ENCODE results near the gene METTL2A.
"Not testable (repeated sequence)": the region's sequence is repeated elsewhere in the genome, so short reads cannot be mapped to it uniquely, and the experiment has no call there.

METTL2A gene, protein sequence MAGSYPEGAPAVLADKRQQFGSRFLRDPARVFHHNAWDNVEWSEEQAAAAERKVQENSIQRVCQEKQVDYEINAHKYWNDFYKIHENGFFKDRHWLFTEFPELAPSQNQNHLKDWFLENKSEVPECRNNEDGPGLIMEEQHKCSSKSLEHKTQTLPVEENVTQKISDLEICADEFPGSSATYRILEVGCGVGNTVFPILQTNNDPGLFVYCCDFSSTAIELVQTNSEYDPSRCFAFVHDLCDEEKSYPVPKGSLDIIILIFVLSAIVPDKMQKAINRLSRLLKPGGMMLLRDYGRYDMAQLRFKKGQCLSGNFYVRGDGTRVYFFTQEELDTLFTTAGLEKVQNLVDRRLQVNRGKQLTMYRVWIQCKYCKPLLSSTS

DNA sequence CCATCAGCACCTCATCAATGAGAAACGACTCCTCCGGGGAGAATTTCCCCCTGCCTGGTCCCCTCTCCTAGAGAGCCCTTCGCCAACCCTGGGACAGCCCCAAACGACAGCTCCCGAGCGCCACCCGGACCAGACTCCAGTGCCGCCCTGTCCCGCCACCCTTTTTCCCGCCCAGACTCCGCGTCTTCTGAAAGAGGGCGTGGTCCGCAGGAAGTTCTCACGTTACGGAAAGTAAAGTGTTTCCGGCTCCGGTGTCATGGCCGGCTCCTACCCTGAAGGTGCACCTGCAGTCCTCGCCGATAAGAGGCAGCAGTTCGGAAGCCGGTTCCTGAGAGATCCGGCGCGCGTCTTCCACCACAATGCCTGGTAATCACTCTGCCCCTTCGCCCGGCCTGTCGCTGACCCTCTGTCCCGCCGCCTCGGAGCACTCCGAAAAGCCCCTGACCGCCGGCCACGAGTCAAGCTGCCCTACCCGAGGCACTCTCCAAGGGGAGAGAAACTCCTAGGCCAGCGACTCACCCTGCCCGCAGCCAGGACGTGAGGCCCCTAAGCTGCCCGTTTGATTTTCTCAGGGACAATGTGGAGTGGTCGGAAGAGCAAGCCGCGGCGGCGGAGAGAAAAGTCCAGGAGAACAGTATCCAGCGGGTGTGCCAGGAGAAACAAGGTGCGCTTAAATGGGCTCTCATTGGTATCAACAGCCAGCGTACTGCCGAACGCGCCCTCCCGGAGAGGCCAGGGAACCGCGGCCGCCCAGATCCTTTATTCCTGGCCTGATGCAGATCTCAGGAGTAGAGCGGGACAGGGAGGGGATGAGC is at the start of gene METTL2A:
METTL2A (plus strand) TSS at position 251 of the 815 bp plus-strand sequence; CDS start at position 257, 6 bp downstream.
- DNase-seq, result peak; percentile 84

DNA sequence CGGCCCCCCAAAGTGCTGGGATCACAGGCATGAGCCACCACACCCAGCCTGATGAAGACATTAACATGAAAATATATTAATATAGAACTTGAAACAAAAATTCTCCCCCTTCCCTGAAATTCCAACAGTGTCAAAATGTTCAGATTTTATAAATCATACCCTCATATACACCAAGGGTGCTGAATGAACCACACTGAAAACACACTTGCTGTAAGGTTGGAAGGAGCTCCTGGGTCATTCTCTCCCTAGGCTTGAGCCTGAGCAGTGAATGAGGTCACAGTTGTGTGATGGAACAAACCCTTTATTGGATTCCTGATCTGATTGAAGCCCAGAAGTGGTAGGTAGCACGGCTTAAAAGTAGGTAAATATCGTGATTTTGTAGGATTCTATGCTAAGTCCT is 43.4 kb upstream of the METTL2A start, which contains the start of gene EFCAB3:
EFCAB3 (plus strand) TSS at position 301 of the 400 bp plus-strand sequence. CDS start 2,427 bp downstream, outside the sequence.
- DNase-seq, result no peak

DNA sequence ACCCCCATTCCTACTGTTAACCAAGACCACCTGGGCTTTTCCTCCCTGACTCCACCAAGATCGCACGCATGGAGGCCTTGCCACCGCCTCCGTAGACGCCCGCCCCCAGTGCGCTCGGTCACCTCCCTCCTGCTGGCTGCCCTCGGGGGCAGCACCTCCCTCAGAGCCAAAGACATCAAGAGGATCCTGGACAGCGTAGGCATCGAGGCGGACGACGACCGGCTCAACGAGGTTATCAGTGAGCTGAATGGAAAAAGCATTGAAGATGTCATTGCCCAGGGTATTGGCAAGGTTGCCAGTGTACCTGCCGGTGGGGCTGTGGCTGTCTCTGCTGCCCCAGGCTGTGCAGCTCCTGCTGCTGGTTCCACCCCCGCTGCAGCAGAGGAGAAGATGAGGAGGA is 42.1 kb upstream of the METTL2A start:
- no peak for DNase-seq

DNA sequence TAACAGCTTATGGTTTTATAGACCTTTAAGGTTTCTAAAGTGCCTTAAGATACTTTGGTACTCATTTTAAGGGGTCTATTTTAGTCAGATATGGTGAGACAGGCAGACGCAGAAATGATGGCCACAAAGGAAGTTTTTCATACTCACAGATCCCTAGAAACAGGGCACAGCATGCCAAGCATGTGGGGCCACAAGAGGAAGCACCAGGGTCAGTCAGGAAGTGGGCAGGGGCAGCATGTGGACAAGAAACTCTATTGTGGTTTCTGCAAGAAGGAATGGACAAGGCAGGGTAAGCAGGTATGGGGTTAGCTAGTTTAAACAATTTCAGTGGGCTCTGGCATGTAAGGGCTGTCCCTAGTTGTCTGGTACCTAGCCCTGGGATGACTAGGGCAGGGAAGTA is 34.8 kb upstream of the METTL2A start:
- no peak for DNase-seq

DNA sequence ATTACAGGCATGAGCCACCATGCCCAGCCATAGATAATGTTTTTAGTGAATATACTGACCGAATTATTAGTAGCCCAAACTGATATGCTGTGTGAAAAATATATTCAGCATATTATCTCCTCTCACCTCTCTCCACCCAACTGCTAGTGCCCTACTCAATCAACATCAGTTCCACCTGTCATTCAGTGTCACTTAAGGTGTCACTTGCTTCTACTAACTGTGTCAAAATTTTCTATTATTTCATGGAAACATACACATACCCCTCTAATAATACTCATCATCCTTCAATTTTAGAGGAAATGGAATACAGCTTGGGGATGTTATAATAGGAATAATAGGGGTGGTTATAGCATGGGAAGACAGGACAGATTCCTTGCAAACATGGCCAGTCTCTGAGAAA is 30.8 kb upstream of the METTL2A start:
- no peak for DNase-seq

DNA sequence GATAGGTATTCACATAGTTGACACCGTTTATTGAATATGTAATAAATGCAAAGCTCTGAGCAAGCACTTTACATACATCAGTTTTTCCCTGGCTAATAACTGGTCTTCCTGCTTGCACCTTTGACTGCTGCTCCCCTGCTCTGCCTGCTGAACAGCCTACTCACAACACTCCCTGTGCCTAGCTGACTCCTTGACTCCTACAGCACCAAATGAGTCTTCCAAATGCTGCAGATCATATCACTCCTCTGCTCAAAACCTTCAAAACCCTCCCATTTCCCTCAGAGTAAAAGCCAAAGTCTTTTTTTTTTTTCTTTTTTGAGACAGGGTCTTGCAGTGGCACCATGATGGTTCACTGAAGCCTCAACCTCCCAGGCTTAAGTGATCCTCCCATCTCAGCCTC is 24.8 kb upstream of the METTL2A start:
- DNase-seq, result no peak

DNA sequence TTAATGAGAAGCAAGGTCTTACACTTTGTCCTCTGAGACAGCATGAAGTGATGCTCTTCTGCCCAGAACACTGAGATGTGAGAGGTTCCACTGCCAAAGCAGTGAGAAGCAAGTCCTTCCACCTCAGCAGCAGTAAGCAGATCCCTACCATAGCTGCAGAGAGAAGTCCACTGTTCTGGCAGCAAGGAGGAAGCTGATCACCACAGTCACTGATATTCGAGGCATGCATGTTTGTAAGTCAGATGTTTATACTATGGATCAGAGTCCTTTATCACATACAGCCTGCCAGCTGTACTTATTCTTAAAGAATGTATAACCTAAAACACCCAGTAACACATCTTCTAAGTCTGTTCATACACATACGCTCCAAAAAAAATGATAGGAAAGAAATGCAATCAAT is 18.2 kb upstream of the METTL2A start:
- DNase-seq, result no peak

DNA sequence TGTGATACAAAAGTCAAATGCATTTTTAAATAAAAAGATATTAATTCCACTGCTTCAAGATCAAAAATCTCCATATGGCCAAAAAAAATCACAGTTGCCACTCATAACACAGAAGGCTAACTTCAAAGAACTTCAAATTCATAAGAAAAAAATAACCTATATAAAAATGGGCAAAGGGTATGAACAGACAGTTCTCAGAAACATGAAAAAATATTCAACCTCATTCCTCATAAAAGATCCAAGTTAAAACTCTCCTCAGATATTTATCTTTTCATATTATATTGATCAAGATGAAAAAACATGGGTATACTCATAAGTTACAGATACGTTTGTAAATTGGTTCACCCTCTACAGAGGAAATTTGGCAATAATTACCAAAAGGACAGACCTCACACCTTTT is 10.6 kb upstream of the METTL2A start:
- DNase-seq, result not testable (repeated sequence)

DNA sequence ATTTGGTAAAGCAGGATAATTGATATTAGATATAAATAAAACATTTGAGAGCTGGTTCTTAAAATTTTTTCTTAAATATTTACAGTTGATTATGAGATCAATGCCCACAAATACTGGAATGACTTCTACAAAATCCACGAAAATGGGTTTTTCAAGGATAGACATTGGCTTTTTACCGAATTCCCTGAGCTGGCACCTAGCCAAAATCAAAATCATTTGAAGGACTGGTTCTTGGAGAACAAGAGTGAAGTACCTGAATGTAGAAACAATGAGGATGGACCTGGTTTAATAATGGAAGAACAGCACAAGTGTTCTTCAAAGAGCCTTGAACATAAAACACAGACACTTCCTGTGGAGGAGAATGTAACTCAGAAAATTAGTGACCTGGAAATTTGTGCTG is 2.5 kb downstream of the METTL2A start:
- DNase-seq, result not testable (repeated sequence)

DNA sequence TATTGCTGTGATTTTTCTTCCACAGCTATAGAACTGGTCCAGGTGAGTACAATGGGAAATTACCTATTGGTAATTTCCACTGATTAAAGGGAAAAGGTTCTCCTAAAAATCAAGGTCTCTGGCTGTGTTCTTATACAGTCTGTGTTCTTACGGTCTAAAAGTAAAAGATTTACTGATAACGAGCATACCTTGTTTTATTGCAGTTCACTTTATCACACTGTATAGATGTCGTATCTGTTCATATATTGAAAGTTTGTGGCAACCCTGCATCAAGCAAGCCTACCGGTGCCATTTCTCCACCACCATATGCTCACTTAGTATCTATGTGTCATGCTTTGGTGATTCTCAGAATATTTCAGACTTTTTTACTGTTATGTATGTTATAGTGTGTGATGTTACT is 11.6 kb downstream of the METTL2A start:
- DNase-seq, result not testable (repeated sequence)

DNA sequence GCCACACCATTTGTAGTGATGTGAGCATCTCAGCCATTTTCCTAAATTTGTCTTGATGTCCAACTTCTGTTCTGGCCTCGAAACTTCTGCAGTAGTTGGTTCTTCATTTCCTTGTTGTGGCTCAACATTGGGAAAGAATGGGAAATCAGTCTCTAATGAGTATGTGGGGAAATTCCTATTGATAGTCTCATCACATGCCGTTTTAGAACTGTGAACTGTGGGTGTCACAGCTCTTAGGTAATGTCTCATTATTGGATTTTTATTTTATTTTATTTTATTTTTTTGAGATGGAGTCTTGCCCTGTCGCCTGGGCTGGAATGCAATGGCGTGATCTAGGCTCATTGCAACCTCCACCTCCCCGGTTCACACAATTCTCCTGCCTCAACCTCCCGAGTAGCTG is 17.5 kb downstream of the METTL2A start:
- not testable (repeated sequence) for DNase-seq

DNA sequence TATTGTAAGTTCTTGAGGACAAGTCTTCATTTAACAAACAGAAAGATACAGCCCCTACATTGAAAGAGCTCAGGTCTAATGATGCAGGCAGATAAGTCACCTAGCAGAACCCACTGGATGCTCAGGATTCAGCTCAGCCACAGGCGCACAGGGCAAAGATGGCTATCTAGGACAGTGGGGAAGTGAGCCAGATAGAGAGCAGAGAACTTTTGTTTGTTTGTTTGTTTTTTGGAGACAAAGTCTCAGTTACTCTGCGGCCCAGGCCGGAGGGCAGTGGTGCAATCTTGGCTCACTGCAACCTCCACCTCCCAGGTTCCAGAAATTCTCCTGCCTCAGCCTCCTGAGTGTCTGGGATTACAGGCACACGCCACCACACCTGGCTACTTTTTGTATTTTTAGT is 20.4 kb downstream of the METTL2A start:
- DNase-seq, result no peak

DNA sequence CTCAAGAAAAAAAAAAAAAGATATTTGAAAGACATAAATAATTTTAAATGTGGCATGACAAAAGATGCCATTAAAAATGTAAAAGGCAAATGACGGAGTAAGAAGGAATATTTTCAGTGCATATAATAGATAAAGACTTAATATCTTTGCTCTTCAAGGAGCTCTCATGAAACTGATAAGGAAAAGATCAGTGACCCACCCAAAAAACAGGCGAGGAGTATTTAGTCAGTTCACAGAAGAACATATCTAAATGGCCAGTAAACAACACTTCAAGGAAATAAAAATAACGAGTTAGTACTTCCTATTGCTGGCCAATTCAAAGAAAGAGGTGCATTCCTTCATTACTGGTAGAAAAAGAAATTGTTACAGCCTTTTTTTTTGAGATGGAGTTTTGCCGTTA is 22.1 kb downstream of the METTL2A start:
- not testable (repeated sequence) for DNase-seq

DNA sequence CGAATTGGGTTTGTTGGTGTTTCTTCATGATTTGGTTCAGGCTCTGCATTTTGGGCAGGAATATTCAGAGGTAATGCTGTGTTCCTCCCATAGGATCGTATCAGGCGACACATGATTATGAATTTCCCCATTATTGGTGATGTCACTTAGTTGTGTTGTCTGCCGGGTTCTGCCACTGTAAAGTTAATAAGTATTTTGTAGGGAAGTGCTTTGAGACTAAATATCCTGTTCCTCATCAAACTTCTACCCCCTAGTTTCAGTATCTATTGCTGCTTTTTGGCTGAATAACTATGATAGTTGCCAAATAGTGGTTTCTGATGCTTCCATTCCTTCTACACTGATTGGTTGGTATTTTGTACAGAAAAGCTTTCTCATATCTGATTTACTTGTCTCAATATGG is 28.5 kb downstream of the METTL2A start:
- not testable (repeated sequence) for DNase-seq

DNA sequence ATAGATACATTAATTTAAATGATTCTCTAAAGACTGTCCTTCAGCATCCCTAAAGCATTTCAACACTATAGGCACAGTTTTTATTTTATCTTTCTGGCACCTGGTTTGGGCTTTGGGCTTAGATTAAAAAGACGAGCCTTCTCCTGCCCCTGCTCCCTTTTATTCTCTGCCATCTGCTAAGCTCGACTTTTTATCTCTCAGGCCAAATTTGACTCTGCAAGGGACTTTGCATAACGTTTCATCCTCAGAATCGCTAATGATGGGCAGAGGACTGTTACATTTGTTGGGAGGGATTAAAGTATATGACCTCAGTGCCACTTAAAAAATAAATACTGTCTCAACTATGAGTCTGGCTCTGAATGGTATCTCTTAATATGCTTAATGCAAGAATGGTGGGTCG is 29.3 kb downstream of the METTL2A start:
- not testable (repeated sequence) for DNase-seq

DNA sequence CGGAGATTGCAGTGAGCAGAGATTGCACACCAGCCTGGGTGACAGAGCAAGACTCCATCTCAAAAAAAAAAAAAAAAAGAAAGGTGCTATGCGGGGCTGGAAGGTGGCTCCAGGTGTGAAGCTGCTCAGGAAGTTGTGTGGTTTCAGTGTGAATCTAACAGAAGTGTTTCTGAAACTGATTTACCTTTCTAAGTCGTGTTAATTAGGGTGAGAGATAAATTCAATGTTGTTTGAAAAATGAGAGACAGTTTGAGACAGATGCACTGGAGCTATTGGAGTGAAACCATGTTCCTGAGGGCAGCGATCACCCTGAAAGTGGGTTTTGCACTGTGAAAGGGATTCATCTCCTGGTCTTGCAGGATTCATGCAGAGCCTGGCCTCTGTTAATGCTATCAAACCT is 30.0 kb downstream of the METTL2A start:
- DNase-seq, result peak; percentile 32

DNA sequence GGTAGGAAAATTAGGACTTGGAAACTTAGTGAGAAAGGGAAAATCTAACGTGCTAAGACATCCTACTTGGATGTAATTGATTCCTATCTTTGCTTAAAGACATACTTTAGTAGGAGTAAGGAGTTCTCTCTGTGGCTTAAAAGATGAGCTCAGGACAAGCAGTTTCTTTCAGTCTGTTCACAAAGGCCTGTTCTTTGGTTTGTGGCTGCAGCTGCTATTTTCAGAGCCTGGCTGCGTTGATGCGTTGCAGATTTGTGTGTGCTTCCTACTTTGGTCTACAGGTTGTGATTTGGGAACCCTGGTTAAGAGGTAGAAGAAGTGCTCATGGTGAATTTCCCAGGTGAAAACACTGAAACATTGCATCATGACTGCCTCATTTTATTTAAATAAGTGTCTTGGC is 30.4 kb downstream of the METTL2A start:
- not testable (repeated sequence) for DNase-seq

DNA sequence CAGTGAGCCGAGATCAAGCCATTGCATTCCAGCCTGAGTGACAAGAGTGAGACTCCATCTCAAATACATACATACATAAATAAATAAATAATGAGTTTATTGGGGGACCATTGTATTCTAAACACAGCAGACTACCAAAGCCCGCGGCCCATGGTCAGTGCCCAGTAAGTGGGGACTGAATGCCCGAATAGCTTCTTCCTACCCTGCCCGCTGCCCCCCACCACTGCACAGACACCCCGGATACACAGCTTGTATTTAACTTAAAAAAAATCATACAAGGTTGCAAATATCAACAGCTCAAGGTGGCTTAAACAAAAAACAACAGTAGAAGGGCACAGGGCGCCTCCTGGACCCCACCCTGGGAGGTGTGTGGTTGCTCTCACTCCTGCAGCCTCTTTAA is 32.3 kb downstream of the METTL2A start:
- DNase-seq, result no peak

DNA sequence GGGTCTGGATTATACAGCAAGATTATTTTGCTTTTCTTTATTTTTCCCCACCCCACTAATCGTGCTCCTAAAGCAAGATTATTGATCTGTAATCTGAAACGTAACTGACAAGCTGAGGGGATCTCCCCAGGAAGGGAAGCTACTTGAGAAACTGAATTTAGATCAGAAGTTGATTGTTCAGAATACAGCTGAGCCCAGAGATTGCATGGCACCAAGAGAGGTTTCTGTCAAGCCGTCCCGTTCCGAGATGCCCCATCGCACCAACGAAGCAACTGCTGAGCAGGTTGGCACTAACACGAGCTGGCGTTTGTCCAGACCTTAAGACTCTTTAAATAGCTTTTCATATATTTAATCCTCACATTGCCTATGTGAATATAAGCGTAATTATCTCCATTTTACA is 34.8 kb downstream of the METTL2A start:
- DNase-seq, result not testable (repeated sequence)

DNA sequence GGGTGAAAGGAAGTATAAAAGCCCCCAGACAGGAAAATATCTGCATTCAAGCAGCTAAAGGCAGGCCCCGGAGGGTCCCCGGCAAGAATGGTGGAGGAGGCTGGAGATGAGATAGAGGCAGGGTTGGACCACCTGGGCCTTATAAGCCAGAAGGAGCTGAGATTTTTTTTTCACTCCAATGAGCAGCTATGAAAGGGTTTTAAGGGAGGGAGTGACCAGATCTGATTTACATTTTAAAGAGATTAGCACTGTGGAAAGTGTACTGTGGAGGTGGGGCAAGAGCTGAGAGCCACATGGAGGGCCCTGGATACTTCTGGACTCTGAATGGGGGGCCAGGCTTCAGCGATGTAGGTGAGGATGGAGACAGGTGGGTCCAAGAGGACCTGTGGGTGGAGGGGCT is 40.7 kb downstream of the METTL2A start:
- DNase-seq, result not testable (repeated sequence)

DNA sequence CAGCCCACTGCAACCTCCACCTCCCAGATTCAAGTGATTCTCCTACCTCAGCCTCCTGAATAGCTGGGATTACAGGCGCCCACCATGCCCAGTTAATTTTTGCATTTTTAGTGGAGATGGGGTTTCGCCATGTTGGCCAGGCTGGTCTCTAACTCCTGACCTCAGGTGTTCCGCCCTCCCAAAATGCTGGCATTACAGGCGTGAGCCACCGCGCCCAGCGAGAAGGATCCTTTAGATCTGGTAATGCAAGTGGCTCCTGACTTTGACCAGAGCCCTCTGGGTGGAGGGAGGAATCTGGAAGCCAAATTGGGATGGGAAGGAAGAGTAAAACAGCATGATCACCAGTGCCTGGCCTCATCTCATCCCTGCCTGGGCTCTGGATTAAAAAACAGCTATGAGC is 41.6 kb downstream of the METTL2A start:
- DNase-seq, result not testable (repeated sequence)

DNA sequence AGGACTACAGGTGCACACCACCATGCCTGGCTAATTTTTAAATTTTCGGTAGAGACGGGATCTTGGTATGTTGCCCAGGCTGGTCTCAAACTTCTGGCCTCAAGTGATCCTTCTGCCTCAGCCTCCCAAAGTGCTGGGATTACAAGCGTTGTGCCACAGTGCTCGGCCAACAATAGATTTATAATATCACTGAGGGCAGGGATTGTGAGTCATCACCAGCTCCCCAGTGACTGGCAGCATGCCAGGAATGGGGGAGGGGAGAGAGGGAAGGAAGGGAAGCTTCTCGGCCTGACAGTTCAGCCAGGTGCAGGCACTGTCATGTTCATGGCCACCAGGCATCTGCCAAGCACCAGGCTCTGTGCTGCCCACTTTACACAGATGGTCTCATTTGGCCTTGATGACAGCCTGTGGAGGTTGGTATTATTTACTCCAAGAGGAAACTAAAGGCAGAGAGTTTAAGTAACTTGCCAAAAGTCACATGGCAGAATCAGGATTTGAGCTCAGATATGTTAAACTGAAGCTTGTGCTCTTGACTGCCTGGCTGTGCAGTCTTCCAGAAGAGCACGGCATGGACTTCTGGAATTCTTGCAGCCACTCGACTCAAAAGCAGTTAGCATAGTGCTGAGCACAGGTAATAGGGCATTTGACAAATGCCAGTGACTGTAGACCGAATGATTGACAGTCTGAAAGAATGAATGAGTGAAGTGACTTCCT is 47.1 kb downstream of the METTL2A start:
- peak; percentile 71 for DNase-seq

DNA sequence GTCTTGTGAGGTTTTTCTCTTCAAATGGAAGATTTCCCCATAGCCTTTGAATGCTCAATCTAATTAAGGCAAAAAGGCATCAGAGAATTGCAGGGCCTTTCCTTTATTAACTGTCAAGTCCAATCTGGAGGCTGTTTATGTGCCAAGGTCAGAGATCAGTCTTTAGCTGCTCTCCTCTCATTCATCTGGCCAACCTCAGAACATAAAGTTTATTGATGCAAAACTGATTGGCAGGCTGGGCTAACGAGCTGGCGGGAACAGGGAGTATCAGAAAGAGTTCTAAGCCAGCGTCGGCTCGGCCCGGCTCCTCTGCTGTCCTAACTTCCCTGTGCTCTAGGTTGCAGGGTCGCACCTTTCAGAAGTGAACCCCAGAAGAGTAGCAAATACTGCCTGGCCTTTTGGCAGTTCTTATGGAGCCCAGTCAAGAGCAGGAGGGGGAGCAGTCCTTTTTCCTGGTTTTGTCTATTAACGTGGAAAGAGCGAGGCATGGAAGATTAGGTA is 47.7 kb downstream of the METTL2A start:
- not testable (repeated sequence) for DNase-seq
